Measurements from ENCODE around the gene STARD3.
"Not testable (repeated sequence)": the region's sequence is repeated elsewhere in the genome, so short reads cannot be mapped to it uniquely, and the experiment has no call there.

The STARD3 gene

DNA sequence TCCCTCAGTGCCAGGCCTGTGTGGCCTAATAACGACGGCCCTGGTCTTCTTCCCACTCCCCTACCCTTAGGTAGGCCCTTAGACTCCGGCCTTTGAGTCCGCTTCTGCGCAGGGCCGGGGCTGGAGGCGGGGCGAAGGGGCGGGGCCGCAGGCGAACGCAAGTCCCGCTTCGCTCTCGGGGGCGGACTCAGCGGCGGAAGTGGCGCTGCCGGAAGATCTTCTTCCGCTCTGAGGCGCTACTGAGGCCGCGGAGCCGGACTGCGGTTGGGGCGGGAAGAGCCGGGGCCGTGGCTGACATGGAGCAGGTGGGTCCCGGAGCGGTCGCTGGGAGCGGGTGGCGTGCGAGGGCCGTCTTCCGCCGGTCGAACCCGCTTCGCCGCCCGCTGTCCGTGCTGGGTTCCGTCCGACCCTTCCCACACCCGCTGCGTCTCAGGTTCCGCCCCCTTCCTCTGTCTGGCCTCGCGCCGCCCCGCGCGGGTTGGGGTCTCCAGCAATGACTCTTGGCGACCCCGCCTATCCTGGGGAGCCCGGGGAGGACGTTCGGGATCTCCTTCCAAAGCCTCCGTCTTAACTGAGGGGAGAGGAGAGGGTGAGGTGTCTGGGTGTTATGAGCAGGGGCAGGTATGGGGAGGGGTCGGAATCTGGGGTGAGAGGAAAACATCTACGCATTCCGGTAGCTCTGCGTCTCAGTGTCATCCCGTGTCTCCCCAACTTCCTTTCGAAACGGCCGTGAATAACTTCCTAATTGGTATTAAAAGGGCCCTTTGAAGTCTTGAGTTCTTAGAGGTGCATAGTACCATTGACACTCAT lies at the start of gene STARD3:
TSS of gene STARD3 (plus strand) at position 218 of the 810 bp plus-strand sequence. CDS start 16,388 bp downstream, outside the sequence.
- peak; percentile 88 for DNase-seq (ENCODE audit: low spot score)

DNA sequence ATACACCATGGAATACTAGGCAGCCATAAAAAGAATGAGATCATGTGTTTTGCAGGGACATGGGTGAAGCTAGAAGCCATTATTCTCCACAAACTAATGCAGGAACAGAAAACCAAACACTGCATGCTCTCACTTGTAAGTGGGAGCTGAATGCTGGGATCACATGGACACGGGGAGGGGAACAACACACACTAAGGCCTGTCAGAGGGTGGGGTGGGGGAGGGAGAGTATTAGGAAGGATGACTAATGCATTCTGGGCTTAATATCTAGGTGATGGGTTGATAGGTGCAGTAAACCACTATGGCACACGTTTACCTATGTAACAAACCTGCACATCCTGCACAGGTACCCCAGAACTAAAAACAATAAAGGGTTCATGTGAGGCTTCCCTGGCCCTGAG lies 46.8 kb upstream of the STARD3 start:
- DNase-seq (ENCODE audit: low spot score): not testable (repeated sequence)

DNA sequence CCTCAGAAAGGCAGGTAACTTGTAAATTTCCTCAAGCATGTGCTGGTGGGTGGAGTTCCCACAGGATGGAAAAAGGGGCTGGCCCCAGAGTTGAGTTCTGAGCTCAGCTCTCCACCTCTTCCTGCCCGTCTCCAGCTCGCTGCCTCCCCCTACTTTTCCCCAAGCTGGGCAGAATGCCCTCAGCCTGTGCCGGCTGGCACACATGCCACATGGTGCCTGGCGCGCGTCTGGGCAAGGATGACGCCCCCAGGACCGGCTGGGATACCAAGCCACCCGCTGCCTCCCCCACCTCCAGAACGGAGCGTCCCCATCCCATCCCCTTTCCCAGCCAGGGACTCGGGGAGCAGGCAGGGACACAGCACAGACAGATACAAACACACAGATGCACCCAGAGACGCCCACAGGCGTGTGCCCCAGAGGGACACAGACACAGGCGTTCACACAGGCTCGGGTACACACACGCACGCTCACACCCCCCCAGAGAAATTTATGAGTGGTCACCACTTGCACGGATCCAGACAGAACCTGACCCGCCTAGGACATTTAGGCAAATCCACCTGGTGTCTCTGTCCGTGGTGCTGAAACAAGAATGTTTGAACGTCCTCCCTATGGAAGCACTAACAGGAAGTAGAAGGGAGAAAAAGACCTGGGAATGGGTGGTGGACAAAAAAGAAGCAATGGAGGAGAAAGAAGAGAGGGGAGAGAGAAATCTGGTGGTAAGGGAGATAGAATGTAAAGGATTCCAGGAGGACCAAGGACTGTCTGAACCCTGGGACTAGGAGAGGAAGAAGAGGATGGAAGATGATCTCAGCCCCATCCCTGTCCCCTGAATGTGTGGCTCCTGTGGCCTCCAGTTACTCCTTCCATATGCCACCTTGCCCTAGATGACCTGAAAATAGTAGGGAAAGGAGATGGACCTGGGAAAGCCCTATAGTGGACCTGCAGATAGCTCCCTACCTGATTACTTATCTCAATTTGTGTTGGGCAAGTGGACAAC lies 44.7 kb upstream of the STARD3 start:
- peak; percentile 60 for DNase-seq (ENCODE audit: low spot score)

DNA sequence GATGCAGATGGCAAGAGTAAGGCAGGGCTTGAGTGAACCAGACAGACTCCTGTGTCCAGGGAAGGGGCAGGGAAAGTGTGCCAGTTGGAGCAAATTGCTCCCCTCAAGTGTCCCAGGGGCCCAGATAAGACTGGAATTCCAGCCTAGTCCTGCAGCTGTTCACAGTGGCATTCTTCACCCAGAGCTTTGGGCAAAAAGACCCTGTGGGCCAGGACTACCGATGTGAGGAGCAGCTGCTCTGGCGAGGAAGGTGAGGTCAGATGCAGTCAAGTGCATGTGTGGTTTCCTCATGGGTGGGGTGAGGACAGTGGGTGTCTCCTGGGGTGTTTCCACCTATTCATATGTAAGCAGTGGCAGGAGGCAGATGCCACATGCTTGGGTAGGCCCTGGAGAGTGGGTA lies 43.6 kb upstream of the STARD3 start:
- DNase-seq (ENCODE audit: low spot score): no peak

DNA sequence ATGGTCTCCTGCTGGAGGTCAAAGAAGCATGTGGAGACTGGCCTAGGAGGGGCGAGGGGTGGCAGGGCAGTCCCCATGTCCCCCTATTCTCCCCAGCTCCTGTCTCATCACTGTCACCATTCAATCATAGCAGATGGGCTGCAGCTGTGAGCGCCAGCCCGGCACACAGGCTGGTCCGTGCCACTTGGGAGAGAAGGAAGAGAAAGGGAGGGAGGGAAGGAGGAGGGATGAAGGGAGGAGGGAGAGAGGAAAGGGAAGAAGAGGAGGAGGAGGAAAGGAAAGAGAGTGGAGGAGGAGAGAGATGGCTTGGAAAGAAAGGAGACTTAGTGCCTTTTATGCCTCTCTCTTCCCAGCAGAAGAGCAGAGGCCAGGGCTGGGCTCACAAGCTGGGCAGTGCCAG lies 41.6 kb upstream of the STARD3 start:
- DNase-seq (ENCODE audit: low spot score): no peak

DNA sequence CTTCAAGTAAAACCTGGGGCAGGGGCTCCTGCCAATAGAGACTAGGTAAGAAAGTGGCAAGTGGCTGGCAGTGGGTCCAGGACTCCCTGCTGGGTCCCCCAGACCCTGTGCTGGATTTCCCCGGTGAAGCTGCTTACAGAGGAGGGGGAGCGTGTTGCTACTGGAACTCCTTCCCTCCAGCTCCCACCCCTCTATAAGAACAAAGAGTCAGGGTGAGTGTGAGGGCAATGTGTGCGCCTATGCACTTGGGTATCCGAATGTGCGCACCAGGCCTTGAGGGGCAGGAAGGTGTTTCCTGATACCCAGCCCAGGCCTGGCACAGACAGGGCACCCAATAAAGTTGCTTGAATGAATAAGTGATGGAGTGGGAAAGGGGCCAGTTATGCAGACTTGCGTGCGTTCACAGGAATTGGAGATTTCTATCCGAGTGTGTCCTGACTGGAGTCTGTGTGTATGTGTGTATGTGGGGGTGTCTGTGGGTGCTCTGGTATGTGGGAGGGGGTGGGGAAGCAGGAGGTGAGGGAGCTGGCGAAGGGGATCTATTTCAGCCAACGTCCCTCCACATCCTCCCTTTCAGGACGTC lies 40.9 kb upstream of the STARD3 start:
- no peak for DNase-seq (ENCODE audit: low spot score)

DNA sequence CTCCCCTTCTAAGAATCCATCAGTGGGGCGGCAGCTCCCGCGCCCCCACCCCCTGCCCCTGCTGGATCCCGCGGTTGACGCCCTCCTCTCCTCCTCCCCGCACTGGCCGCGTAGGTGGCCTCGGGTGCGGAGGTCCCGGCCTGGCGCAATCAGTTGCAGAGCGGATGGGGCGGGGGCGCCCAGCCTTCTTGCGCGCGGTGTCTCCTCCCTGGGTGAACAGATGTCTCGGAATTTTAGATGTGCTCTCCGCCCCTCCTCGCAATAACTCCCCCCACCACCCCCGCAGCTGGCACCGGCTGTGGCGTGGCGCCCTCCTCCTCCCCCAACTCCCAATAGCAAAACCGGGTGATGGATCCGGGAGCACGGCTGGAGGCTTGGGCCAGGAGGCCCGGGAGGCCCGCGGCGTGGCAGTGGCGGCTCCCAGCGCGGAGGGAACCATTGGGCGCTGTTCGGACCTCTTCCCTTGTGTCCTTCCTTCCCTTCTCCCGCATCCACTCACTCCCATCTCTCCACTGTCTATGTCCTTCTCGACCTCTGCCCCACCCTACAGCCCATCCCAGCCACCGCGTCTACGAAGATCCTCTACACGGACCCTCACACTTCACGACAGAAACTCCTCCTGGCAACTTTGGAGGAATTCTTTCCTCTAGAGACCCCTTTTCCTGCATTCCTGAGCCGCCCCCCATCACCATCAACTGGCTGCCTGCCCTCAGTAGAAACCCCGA lies 40.2 kb upstream of the STARD3 start:
- no peak for DNase-seq (ENCODE audit: low spot score)

DNA sequence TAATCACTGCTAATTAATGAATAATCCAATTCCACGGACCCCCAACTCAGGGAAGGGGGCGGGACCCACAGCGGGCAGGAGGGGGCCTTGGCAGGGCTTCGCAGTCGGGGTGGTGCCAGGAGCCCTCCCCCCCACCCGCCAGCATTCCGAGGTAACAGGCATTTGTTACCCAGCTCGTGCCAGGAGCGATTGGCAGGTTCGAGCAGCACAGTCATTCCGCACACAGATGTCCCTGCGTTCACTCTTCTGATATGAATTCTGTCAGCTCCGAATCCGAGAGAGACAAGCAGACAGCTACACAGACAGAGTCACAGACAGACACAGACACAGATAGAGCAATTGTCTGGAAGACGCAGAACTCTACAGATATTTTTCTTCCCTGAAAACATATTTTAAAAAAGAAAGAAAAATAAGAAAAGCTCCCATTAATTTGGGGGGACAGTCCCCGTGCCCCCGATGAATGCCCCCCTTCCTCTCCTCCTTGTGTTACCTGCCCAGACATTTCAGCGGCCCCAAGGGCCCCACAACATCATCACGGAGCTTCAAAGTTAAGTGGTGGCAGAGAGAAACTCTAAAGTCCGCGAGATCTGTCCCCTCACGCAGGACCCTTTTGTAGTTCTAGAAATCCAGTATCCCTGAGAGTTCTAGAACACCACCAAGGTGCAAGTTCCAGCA lies 39.4 kb upstream of the STARD3 start:
- no peak for DNase-seq (ENCODE audit: low spot score)

DNA sequence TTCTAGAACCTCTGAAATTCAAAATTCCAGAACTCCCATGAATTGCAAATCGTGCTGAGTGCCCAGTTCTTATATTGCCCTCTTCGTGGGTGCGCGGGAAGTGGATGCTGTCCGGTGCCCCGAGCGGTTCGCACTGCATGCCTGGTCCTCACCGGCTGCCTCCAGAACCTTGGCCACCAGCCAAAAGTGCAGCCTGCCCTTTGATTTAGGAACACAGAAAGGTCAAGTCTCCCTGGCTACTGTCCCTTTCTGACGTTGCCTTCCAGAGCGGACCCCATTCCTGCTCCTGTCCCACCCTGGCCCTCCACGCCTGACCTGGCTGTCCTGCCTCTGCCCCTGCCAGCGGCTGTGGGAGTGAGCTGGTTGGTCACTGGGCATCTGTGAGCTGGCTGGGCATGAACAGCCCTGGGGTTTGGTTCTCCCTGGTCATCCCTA lies 38.9 kb upstream of the STARD3 start:
- no peak for DNase-seq (ENCODE audit: low spot score)

DNA sequence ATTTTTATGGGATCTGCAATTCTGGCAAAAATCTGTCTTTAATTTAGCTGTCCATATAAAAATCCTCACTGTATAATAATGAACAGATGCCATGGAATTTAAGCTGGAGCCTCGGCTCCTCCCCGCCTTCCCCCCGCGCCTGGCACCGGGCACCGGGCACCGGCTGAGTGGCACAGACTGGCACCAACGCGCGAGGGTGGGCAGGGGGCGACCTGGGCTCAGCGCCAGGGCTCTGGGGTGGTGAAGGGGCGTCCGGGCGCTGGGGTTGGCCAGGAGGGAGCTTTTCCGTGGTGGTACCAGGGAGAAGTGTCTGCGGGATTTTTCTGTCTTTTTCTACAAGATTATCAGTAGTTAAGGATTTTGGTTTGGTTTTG lies 38.3 kb upstream of the STARD3 start:
- no peak for DNase-seq (ENCODE audit: low spot score)

DNA sequence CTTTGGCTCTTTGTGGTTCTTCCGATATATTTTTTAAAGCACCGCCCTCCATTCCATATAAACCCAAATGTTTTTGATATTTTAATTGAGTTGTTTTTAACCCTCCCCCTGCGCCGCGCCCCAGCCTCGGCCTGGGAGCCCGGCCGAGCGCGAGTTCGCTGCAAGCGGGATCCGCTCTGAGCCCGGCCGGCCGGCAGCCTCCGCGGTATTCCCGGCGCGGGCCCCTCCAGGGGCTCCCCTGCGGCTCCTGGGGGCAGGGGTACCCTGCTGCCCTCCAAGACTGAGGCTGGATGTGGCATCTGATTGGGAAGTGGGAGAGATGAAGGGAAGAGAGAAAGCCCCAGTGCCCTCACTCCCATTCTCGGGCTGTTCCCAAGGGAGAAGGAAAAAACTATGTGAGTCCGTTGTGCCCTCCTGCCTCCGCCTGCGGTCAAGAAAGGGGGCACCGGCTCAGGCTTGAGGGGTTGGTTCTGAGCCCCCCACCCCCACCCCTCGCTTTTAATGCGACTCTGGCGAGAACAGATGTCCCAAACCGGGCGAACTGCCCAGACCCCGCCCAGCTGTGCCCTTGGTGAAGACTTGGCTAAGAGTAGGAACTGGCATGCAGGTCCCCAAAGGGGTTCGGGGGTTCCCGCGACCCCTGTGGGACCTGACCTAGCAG lies 37.8 kb upstream of the STARD3 start:
- DNase-seq (ENCODE audit: low spot score): no peak

DNA sequence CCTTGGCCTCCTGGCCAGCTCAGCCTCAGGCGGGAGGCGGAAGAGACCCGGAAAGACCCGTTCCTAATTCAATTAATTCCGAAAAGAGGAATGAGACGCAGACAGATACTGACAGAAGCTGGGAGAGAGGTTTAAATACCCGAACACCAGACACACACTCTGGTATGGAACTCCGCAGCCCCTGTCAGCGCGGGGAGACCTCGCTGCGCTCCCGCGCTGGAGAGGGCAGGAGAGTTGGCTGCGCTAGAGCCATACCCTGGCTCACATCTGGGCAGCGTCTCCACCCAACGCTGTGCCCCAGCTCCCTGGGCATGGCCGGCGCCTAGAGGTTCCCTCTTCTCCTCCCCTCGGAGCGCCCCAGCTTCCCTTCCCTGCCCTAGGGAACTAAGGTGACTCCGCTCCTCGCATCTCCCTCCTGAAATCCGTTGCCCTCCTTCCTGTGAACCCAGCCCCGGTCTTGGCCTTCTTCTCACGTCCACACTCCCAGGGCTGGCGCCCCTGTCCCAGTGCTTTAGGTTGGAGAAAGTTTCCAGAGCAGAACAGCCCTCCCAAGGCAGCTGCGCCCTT lies 37.2 kb upstream of the STARD3 start:
- DNase-seq (ENCODE audit: low spot score): no peak

DNA sequence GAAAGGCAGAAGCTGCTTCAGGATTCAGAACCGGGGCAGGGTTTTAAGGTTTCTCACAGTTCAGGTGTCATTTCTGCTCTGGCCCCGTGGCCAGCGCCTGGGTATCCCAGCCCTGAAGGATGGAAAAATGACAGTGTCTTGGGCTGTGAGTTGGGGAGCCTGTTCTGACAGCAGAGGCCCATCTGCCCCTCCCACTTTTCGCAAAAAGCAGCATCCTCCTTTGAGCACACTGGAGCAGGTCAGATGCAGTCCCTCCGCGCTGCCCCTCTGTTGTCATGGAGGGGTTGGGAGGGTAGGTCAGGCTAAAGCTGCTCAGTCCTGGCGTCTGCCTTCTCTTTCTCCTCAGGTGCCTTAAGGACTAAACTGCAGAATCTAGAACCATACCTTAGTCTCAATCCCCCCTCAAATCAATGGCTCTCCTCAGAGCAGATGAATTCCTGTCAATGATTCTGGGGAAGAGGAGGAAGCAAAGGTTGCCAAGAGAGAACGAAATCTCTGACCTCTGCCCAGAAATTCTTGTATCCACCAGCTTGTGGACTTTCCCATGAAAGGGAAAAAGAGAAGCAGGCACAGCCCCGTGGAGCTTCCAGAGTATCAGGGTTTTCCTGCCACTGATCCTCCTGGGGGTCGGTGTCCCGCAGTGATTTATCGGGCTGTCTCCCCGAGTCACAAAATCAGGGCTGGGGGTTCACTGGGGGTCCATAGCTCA lies 36.5 kb upstream of the STARD3 start:
- DNase-seq (ENCODE audit: low spot score): no peak

DNA sequence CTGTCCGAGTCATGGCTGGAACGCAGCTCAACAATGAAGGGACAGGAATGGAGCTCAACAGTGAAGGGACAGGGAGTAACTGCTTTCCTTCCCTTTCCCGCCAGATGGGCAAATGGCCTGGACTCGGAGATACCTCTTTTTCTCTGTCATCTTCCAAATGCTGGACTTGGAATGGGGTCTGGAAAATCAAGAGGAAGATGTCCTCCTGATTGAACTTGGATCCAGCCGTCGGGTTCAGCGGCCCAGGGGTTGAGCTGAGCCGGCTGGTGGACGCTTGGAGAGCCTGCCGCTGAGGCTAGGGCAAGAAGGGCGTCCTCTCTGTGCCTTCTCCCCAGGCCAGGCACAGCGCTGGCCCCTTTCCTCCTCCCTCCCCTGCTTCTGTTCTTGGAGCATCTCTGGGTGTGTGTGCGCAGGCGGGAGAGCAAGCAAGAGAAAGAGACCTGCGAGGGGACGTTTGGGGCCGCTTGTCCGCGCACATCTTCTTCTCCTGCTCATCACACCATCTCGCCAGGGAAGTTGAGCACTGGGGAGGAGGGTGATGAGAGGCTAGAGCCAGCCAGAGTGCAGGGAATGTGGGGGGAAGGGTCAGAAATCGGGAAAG lies 35.8 kb upstream of the STARD3 start:
- no peak for DNase-seq (ENCODE audit: low spot score)

DNA sequence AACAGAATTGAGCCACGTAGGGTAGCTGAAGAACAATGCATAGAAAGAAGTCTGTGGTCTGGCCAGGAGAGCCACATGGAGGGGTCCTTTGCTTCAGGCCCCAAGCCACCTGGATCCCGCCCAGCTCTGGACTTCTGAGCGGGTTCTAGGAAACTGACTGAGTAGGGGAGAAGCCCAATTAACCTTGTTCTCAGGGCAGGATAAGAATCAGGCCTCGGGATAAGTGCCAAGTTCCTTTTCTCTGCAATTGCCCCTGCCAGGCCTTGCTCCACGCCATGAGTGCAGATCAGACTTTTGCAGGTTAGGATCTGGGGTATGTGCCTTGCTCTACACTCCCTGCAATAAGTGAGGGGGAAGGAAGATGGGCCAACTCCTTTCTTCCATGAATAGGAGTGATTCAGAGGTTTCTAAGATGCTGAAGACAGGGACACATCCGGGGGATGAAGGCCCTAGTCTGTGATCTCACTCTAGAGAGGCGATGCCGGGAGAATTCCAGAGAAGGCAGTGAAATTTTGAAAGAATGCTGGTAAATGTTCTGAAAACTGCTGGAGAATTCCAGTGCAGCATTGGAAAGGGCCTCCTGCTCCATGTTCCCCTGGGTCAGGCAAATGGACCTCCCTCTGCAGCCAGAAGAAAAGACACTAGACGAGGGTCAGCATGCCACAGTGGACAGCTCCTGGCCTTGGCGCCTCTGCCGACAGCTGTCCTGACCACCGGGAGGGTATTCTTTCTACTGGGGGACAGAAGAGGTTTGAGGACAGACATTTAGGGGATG lies 35.0 kb upstream of the STARD3 start:
- DNase-seq (ENCODE audit: low spot score): no peak

DNA sequence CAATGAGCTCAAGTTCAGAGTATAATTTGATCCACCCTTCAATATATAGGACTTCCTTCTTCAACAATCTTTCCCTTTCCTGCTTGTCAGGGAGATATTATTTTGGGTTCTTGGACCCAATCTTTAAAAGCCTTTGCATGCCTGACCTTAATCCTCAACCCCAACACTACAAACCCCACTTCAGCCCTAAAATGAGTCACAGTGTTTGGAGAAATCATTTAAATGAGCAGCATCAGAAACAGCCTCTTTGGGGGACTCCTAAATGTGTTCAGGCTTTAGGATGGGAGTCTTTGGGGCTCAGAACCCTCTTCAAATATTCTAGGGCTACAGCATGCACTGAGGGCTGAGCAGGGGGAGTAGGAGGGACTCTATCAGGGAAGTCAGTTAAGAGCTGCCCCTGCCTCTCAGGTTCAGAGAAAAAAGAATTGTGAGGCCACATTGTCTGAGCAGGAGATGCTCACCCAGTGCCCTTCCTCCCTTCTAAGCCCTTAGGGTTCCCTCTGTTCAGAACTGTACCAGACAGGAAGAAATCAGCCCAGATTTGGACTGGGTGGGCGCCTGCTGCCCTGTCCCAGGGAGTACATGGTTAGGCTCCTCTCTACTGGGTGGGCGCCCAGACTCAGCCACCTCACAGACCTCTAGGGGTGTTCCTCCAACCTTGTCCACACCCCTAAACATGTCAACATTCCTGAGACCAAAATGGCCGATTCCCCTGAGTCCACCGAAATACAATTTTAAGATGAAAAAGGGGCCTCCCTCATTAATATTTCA lies 34.2 kb upstream of the STARD3 start:
- no peak for DNase-seq (ENCODE audit: low spot score)

DNA sequence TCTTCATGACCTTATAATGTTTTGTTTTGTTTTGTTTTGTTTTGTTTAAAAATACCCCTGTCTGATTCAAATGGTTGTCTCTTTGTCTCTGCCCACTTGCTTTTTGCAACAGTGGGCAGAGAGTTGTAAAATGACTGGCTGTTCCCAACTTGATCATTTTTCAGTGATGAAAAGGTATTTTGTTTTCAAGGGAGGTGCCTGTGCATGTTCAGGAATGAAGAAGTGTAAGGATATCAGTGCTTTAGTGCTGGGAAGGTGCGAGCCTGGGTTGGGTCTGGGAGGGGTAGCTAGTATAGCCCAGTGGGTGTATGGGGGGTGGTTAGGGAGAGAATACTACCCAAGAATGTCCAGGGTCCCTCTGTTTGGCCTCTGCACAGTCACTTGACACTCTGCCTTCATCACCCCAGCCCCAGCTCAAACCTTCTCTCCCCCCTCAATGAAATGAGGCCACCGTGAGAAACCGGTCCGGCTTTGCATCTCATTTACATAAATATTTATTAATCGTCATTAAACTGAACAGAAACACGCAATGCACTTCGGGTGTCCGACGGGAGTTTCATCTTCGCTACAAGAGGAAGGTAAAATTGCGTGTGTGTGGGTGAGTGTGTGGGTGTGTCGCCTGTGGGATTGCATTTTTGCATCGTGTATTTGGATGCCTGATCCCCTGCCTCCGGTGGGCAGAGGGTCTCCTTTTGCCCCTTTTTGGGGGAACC lies 33.5 kb upstream of the STARD3 start:
- no peak for DNase-seq (ENCODE audit: low spot score)

All from kidney tubule cell (primary cell).